Hepatocyte (in vitro differentiated cells): ENCODE measurements around the gene CLIC3. TPM values are rescaled to one million over a fixed set of nuclear protein-coding genes. Genes with fewer than 3 reads are reported as not detected.

Experiments
- DNase-seq: peaks from one replicate; pipeline ENCODE4 v3.0.0-alpha.2; 2016; ENCODE audit warnings: low spot score
- H2AFZ ChIP-seq: fragments of 200-600 bp; sonication (generic); 2 replicates; pipeline ENCODE4 v1.6.0; 2016; ENCODE audit warnings: antibody characterized with exemption, mild to moderate bottlenecking
- H3K27ac ChIP-seq: fragments of 200-600 bp; sonication (generic); 2 replicates; pipeline ENCODE4 v1.5.1; 2016; ENCODE audit warnings: mild to moderate bottlenecking
- H3K27me3 ChIP-seq: fragments of 200-600 bp; sonication (generic); 2 replicates; pipeline ENCODE4 v1.6.1; 2016
- H3K36me3 ChIP-seq: fragments of 200-600 bp; sonication (generic); replicated peaks from 2 replicates; pipeline ENCODE4 v1.5.1; 2016; ENCODE audit warnings: low read depth; ENCODE audit not compliant: insufficient read depth
- H3K4me1 ChIP-seq: fragments of 200-600 bp; sonication (generic); 2 replicates; pipeline ENCODE4 v1.5.1; 2016; ENCODE audit warnings: mild to moderate bottlenecking, moderate library complexity; ENCODE audit not compliant: insufficient read depth
- H3K4me2 ChIP-seq: fragments of 200-600 bp; sonication (generic); 2 replicates; pipeline ENCODE4 v1.6.0; 2016
- H3K4me3 ChIP-seq: fragments of 200-600 bp; sonication (generic); 2 replicates; pipeline ENCODE4 v1.5.1; 2016; ENCODE audit warnings: mild to moderate bottlenecking
- H3K79me2 ChIP-seq: fragments of 200-600 bp; sonication (generic); 2 replicates; pipeline ENCODE4 v1.6.0; 2017; ENCODE audit warnings: mild to moderate bottlenecking
- H3K9me2 ChIP-seq: fragments of 200-600 bp; sonication (generic); replicated peaks from 2 replicates; pipeline ENCODE4 v1.6.0; 2017; ENCODE audit warnings: mild to moderate bottlenecking; ENCODE audit not compliant: insufficient read depth
- H3K9me3 ChIP-seq: fragments of 200-600 bp; sonication (generic); 2 replicates; pipeline ENCODE4 v1.5.1; 2016; ENCODE audit warnings: low read depth, mild to moderate bottlenecking
- H4K20me1 ChIP-seq: fragments of 200-600 bp; sonication (generic); 2 replicates; pipeline ENCODE4 v1.6.0; 2016; ENCODE audit warnings: mild to moderate bottlenecking; ENCODE audit not compliant: insufficient read depth, poor library complexity, severe bottlenecking
- CTCF ChIP-seq: fragments of 200-600 bp; sonication (generic); IDR thresholded peaks from 2 replicates; pipeline ENCODE4 v1.5.1; 2016; ENCODE audit warnings: antibody characterized with exemption, mild to moderate bottlenecking; ENCODE audit not compliant: poor library complexity
- EZH2 ChIP-seq: fragments of 200-600 bp; sonication (generic); IDR thresholded peaks from 2 replicates; pipeline ENCODE4 v1.6.1; 2016; ENCODE audit warnings: antibody characterized with exemption, mild to moderate bottlenecking, borderline replicate concordance
- EZH2phosphoT487 ChIP-seq: fragments of 200-600 bp; sonication (generic); IDR thresholded peaks from one replicate; pipeline ENCODE4 v1.6.1; 2018; ENCODE audit warnings: antibody characterized with exemption, mild to moderate bottlenecking, low read depth, moderate library complexity; ENCODE audit not compliant: unreplicated experiment, severe bottlenecking
- WGBS: methylation state at CpG from one replicate; pipeline ENCODE4 v1.1.6; 2016; ENCODE audit warnings: low lambda C conversion rate; ENCODE audit errors: missing lambda C conversion rate; 5-methylcytosine and 5-hydroxymethylcytosine counted together
- polyA plus RNA-seq: library from polyadenylated mRNA; unstranded; fragments of >200 nt; fragmentation: Nextera tagmentation; extraction: Ambion mirVana; gene quantifications from 2 replicates; pipeline ENCODE4 v1.2.1, GENCODE V29; 2016
- total RNA-seq: library from RNA; depleted of rRNA; stranded (reverse); fragments of >200 nt; gene quantifications from 2 replicates; pipeline ENCODE4 v1.2.3, GENCODE V29; 2014

CLIC3 gene
- total and polyA plus RNA-seq, 2 experiments from 2014 or later, result 6.6 to 45.0 TPM

GRCh38 chr9:137015540-137015930, 19.2 kb upstream of the CLIC3 start:
- no peaks in the 10 kb centered on the region for H3K4me1 ChIP-seq
- no peaks in the 10 kb centered on the region for H3K9me2 ChIP-seq
- 98% methylated on average over 16 of the region's 25 CpGs for WGBS
- H3K36me3 ChIP-seq, result no peaks in the 10 kb centered on the region
- H3K27ac ChIP-seq, result no peak overlapping the region
- no peaks in the 10 kb centered on the region for H4K20me1 ChIP-seq
- H3K4me2 ChIP-seq, result no peak overlapping the region
- no peaks in the 10 kb centered on the region for H3K27me3 ChIP-seq
- H2AFZ ChIP-seq, result no peak overlapping the region
- no peaks in the 10 kb centered on the region for H3K9me3 ChIP-seq
- no peak for TF ChIP-seq EZH2phosphoT487
- no peak for TF ChIP-seq EZH2
- no peak for TF ChIP-seq CTCF
- H3K4me3 ChIP-seq, result no peak overlapping the region
- no peak for DNase-seq
- no peaks in the 10 kb centered on the region for H3K79me2 ChIP-seq

DNA sequence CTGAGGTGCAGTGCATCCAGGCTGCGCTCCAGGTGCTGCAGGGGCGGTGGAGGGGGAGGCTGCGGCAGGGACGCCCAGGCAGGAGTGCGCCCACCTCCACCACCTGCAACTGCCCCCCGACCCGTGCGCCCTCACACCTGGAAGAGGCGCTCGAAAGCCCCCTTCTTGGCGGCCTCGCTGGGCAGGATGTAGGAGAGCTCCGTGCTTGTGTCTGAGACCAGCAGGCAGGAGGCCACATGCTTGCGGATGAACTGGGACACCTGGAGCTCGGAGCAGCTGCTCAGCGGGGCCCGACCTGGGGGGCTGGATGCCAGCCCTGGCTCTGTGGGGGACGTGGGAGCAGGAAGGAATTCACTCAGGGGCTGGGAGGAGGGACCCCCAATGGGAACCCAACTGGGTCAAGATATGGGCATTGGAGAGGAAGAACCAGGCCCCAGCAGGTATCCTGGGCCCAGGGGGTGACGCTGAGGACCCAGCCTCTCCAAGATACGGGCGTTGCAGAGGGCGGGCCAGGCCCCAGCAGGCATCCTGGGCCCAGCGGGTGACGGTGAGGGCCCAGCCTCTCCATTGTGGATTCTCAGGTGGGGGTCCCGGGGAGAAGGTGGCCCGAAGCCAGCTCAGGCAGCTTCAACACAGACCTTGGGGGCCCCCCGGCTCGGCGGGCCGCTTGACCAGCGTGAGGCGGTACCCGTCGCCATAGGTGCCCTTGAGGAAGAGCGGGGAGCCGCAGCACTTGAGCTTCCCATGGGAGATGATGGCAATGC, 18.6 kb upstream of the CLIC3 start:
- Histone ChIP-seq H3K4me1 (no peaks in the 10 kb centered on the region), H3K9me2 (no peaks in the 10 kb centered on the region), H4K20me1 (no peaks in the 10 kb centered on the region), H3K4me3 (no peak overlapping the region), H2AFZ (no peak overlapping the region), H3K4me2 (no peak overlapping the region), H3K36me3 (no peaks in the 10 kb centered on the region), H3K27me3 (no peaks in the 10 kb centered on the region), H3K9me3 (no peaks in the 10 kb centered on the region), H3K79me2 (no peaks in the 10 kb centered on the region), H3K27ac (no peak overlapping the region)
- no peak for TF ChIP-seq CTCF
- TF ChIP-seq EZH2phosphoT487, result no peak
- TF ChIP-seq EZH2, result no peak
- no peak for DNase-seq
- WGBS, result 98% methylated on average over 34 of the region's 36 CpGs

GRCh38 chr9:137014166-137014565, 17.8 kb upstream of the CLIC3 start:
- no peaks in the 10 kb centered on the region for H3K36me3 ChIP-seq

More at GRCh38 chr9:137014166-137014565, 17.8 kb upstream of the CLIC3 start:
- TF ChIP-seq EZH2phosphoT487, result no peak
- TF ChIP-seq CTCF, result no peak
- no peak for TF ChIP-seq EZH2
- Histone ChIP-seq H3K9me2 (no peaks in the 10 kb centered on the region), H3K9me3 (no peaks in the 10 kb centered on the region), H4K20me1 (no peaks in the 10 kb centered on the region), H3K27ac (no peak overlapping the region), H3K79me2 (no peaks in the 10 kb centered on the region), H2AFZ (no peak overlapping the region), H3K4me1 (no peaks in the 10 kb centered on the region), H3K4me3 (no peak overlapping the region), H3K27me3 (no peaks in the 10 kb centered on the region), H3K4me2 (no peak overlapping the region)
- no peak for DNase-seq
- WGBS, result 93% methylated on average over 23 of the region's 23 CpGs
